ENCODE measurements around the gene PLPP3.

The PLPP3 gene

DNA sequence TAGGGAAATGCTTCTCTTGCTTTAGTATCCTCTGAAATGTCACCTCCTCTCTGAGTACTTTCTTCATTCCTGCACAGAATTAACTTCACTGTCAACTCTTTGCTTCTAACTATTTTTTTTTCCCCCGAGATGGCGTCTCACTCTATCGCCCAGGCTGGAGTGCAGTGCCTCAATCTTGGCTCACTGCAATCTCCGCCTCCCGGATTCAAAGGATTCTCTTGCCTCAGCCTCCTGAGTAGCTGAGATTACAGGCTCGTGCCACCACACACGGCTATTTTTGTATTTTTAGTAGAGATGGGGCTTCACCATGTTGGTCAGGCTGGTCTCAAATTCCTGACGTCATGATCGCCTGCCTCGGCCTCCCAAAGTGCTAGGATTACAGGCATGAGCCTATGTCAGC, 1.4 kb upstream of the PLPP3 start:
- peaks cover 2% of the 10 kb centered on the region for H3K4me1 ChIP-seq (ENCODE audit: insufficient read depth, insufficient read length)
- peaks cover 18% of the 10 kb centered on the region for H3K36me3 ChIP-seq (ENCODE audit: insufficient read depth, insufficient read length, low read length)
- H3K9ac ChIP-seq (ENCODE audit: insufficient read length, low read depth) = no peak overlapping the region
- H3K27me3 ChIP-seq (ENCODE audit: insufficient read depth, insufficient read length) = no peaks in the 10 kb centered on the region
- no peaks in the 10 kb centered on the region for H3K9me3 ChIP-seq (ENCODE audit: insufficient read depth, low read length)
- no peak overlapping the region for H3K4me3 ChIP-seq (ENCODE audit: insufficient read length, low read depth)
- TF ChIP-seq ZNF274 (IDR thresholded peaks at IDR 0.05; ENCODE audit: low read depth, low read length) = no peak
- no peak for TF ChIP-seq YY1 (IDR thresholded peaks at IDR 0.05; ENCODE audit: insufficient read depth, insufficient read length)
- no peak for TF ChIP-seq SUZ12 (IDR thresholded peaks at IDR 0.05; ENCODE audit: extremely low read depth, insufficient read depth, insufficient read length)
- no peak for DNase-seq (ENCODE audit: low read depth, low spot score)

DNA sequence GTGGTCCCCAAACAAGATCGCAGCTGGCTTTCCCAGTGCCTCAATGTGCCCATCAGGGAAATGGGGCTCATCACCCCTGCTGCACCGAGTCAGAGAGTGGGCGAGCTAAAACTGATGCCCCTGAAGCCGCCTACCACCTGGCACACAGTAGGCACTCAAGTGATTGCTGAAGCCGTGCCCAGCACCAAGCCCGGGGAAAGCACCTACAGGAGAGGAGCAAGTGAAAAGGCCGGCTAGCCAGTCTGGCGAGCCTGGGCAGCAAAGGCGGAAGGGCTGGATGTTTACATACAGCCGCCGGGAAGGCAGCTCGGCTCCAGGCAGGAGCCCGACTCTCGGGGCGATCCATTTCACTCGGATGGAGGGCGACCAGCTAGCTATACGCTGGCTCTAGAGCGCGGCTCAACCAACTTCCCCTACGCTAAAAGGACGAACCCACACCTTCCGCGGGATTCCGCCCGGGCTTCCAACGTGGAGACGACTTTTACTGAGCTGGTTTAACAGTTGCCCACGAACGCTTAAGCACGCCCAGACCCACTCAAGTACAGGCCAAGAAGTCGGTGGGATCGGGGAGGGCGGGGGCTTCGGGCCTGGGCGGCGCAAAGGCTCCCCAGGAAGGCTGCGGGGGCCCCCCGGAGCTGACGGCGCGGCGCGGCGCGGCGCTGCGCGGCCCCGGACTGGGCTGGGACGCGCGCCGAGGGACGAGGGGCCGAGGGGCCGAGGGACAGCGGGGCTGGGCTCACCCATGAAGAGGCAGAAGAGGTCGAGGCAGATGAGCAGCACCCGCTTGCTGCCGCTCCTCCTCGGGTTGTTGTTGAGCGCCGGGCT, 1.0 kb downstream of the PLPP3 start:
- H3K9ac ChIP-seq (ENCODE audit: insufficient read length, low read depth) = peak overlapping the region; percentile 100

DNA sequence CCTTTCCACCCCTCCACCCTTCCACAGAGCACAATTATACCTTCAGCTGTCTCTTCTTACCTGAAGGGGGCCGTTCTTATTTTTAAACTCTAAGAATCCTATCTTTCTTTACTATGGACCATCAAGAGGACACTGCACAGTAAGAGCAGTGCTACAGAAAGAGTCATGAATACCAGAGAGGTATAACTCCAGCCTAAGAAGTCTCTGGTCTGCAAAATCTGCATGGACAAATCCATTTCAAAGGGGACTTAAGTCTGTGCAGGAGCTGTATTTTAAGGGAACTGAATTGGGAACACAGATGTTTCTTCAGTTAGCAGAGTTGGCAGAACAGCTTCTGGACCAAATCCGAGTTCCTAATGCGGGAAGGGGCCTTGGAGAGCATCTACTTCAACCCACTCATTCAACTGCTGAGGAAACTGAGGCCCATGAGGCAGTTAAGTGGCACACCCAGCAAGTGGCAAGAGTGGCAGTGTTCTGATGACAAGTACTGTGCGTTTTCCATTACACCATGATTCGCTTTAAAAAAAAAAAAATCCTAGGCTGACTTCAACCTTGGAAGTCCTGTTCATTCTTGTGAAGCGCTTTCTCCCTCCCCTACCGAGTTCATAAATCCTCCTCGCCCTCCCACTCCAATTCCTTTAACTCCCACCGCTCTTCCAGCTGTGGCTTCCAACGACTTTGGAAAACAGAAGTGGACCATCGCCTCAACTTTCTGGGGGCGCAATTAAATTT, 1.8 kb downstream of the PLPP3 start:
- no peak for DNase-seq (ENCODE audit: low read depth, low spot score)
- H3K4me1 ChIP-seq (ENCODE audit: insufficient read depth, insufficient read length) = peaks cover 8% of the 10 kb centered on the region
- H3K4me3 ChIP-seq (ENCODE audit: insufficient read length, low read depth) = peak overlapping the region; percentile 99
- H3K9ac ChIP-seq (ENCODE audit: insufficient read length, low read depth) = peak overlapping the region; percentile 100
- TF ChIP-seq ZNF274 (IDR thresholded peaks at IDR 0.05; ENCODE audit: low read depth, low read length) (no peak), YY1 (IDR thresholded peaks at IDR 0.05; ENCODE audit: insufficient read depth, insufficient read length) (no peak), SUZ12 (IDR thresholded peaks at IDR 0.05; ENCODE audit: extremely low read depth, insufficient read depth, insufficient read length) (no peak)
- peaks cover 34% of the 10 kb centered on the region for H3K36me3 ChIP-seq (ENCODE audit: insufficient read depth, insufficient read length, low read length)
- no peaks in the 10 kb centered on the region for H3K9me3 ChIP-seq (ENCODE audit: insufficient read depth, low read length)
- H3K27me3 ChIP-seq (ENCODE audit: insufficient read depth, insufficient read length) = no peaks in the 10 kb centered on the region

More for the DNA sequence above, 1.0 kb downstream of the PLPP3 start:
- Histone ChIP-seq H3K27me3 (ENCODE audit: insufficient read depth, insufficient read length) (no peaks in the 10 kb centered on the region), H3K9me3 (ENCODE audit: insufficient read depth, low read length) (no peaks in the 10 kb centered on the region), H3K4me3 (ENCODE audit: insufficient read length, low read depth) (peak overlapping the region; percentile 99), H3K36me3 (ENCODE audit: insufficient read depth, insufficient read length, low read length) (peaks cover 33% of the 10 kb centered on the region), H3K4me1 (ENCODE audit: insufficient read depth, insufficient read length) (peaks cover 6% of the 10 kb centered on the region)
- DNase-seq (ENCODE audit: low read depth, low spot score) = no peak
- TF ChIP-seq SUZ12 (IDR thresholded peaks at IDR 0.05; ENCODE audit: extremely low read depth, insufficient read depth, insufficient read length) (no peak), YY1 (IDR thresholded peaks at IDR 0.05; ENCODE audit: insufficient read depth, insufficient read length) (no peak), ZNF274 (IDR thresholded peaks at IDR 0.05; ENCODE audit: low read depth, low read length) (no peak)

DNA sequence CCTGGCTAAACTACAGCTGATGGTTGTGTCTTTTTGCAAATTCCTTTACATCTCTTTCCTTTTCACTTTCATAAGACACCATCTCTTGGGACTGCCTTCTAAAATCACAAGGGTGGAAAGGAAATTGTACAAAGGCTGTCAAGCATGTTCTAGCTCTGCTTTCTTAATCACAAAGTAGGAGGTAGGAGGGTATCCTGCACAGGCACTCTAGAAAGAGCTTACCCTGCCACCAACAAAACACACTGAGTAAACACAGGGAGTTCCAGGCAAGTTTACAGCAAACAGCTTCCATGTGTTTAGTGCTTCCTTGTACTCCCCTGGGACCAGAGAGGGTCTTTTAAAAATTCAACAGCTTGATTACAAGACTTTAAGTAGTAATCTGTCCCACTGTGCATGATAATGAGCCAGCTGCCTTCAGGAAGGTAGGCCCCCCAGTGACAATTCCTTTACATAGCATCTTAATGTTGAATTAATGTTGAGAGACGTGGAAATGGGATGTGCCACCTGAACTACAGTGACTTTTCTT, 2.4 kb downstream of the PLPP3 start:
- TF ChIP-seq YY1 (IDR thresholded peaks at IDR 0.05; ENCODE audit: insufficient read depth, insufficient read length) (no peak), SUZ12 (IDR thresholded peaks at IDR 0.05; ENCODE audit: extremely low read depth, insufficient read depth, insufficient read length) (no peak), ZNF274 (IDR thresholded peaks at IDR 0.05; ENCODE audit: low read depth, low read length) (no peak)
- Histone ChIP-seq H3K4me1 (ENCODE audit: insufficient read depth, insufficient read length) (peaks cover 8% of the 10 kb centered on the region), H3K36me3 (ENCODE audit: insufficient read depth, insufficient read length, low read length) (peaks cover 38% of the 10 kb centered on the region), H3K4me3 (ENCODE audit: insufficient read length, low read depth) (peak overlapping the region; percentile 99), H3K9me3 (ENCODE audit: insufficient read depth, low read length) (no peaks in the 10 kb centered on the region), H3K9ac (ENCODE audit: insufficient read length, low read depth) (peak overlapping the region; percentile 100), H3K27me3 (ENCODE audit: insufficient read depth, insufficient read length) (no peaks in the 10 kb centered on the region)
- peak; percentile 81 for DNase-seq (ENCODE audit: low read depth, low spot score)

DNA sequence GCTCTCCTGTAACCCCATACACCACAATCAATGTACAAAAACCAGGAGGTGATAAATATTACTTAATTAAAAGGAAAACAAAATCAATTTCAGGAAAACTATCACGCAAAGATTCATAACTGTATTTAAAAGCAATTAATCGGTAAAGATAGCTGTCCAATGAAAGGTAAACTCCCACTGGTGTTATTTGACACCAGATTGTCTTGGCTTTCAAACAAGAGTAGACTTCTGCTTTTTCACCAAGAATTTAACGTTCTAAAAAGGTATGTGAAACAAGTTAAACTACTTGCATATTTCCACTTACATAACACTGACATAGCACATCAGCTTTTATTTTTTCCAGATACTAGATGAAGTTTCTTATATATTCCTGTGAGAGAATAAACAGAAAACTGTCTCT, 3.5 kb downstream of the PLPP3 start:
- Histone ChIP-seq H3K27me3 (ENCODE audit: insufficient read depth, insufficient read length) (no peaks in the 10 kb centered on the region), H3K36me3 (ENCODE audit: insufficient read depth, insufficient read length, low read length) (peaks cover 38% of the 10 kb centered on the region), H3K9me3 (ENCODE audit: insufficient read depth, low read length) (no peaks in the 10 kb centered on the region), H3K4me1 (ENCODE audit: insufficient read depth, insufficient read length) (peaks cover 6% of the 10 kb centered on the region), H3K9ac (ENCODE audit: insufficient read length, low read depth) (no peak overlapping the region), H3K4me3 (ENCODE audit: insufficient read length, low read depth) (peak overlapping the region; percentile 99)
- TF ChIP-seq SUZ12 (IDR thresholded peaks at IDR 0.05; ENCODE audit: extremely low read depth, insufficient read depth, insufficient read length) (no peak), YY1 (IDR thresholded peaks at IDR 0.05; ENCODE audit: insufficient read depth, insufficient read length) (no peak), ZNF274 (IDR thresholded peaks at IDR 0.05; ENCODE audit: low read depth, low read length) (no peak)
- no peak for DNase-seq (ENCODE audit: low read depth, low spot score)

DNA sequence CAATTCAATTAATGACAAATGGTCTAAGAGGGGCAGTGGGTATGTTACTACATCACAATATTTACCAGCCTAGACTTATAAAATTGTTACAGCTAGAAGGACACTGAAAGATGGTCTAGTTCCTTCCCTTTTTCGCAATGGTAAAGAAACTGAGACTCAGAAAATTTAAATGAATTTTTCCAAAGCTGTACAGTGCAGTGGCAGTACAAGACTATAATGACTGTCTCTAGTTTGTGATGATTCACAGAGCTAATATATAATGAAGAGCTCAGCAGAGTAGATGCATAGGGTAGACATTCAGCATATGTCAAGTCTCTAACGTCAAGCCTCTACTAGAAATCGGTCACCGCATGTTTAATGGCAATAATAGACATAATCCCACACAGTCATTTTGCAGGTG, 4.6 kb downstream of the PLPP3 start:
- Histone ChIP-seq H3K4me1 (ENCODE audit: insufficient read depth, insufficient read length) (peaks cover 6% of the 10 kb centered on the region), H3K4me3 (ENCODE audit: insufficient read length, low read depth) (no peak overlapping the region), H3K27me3 (ENCODE audit: insufficient read depth, insufficient read length) (no peaks in the 10 kb centered on the region), H3K9me3 (ENCODE audit: insufficient read depth, low read length) (no peaks in the 10 kb centered on the region), H3K9ac (ENCODE audit: insufficient read length, low read depth) (peak overlapping the region; percentile 11), H3K36me3 (ENCODE audit: insufficient read depth, insufficient read length, low read length) (peaks cover 38% of the 10 kb centered on the region)
- DNase-seq (ENCODE audit: low read depth, low spot score) = no peak
- no peak for TF ChIP-seq YY1 (IDR thresholded peaks at IDR 0.05; ENCODE audit: insufficient read depth, insufficient read length)
- no peak for TF ChIP-seq SUZ12 (IDR thresholded peaks at IDR 0.05; ENCODE audit: extremely low read depth, insufficient read depth, insufficient read length)
- TF ChIP-seq ZNF274 (IDR thresholded peaks at IDR 0.05; ENCODE audit: low read depth, low read length) = no peak

DNA sequence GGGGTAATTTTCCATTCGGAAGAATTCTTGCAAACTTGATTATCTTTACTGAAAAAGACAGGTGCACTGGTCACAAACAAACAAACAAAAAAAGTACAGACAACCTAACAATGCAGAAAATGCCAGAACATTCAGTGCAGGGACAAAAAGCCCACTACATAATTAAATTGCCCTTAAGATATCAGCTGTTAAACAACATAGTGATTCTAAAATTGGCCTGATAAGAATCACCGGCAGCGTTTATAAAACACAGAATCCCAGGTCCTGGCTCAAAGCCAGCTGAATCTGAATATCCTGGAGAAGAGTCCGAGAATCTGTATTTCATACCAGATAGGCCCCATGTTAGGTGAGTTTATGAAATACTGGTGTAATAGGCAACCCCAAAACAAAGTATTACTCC, 6.1 kb downstream of the PLPP3 start:
- TF ChIP-seq ZNF274 (IDR thresholded peaks at IDR 0.05; ENCODE audit: low read depth, low read length) = no peak
- TF ChIP-seq YY1 (IDR thresholded peaks at IDR 0.05; ENCODE audit: insufficient read depth, insufficient read length) = no peak
- no peak for TF ChIP-seq SUZ12 (IDR thresholded peaks at IDR 0.05; ENCODE audit: extremely low read depth, insufficient read depth, insufficient read length)
- Histone ChIP-seq H3K4me1 (ENCODE audit: insufficient read depth, insufficient read length) (peaks cover 6% of the 10 kb centered on the region), H3K9ac (ENCODE audit: insufficient read length, low read depth) (no peak overlapping the region), H3K27me3 (ENCODE audit: insufficient read depth, insufficient read length) (no peaks in the 10 kb centered on the region), H3K4me3 (ENCODE audit: insufficient read length, low read depth) (no peak overlapping the region), H3K36me3 (ENCODE audit: insufficient read depth, insufficient read length, low read length) (peaks cover 38% of the 10 kb centered on the region), H3K9me3 (ENCODE audit: insufficient read depth, low read length) (no peaks in the 10 kb centered on the region)
- no peak for DNase-seq (ENCODE audit: low read depth, low spot score)

Measured in NT2/D1 (cell line).